ENCODE data around the gene TMEM94. TPM values are rescaled to one million over a fixed set of nuclear protein-coding genes. Genes with fewer than 3 reads are reported as not detected.
A peak's percentile ranks its signal among the peaks of the same experiment; 100 is the strongest.

TMEM94 gene
- total and polyA plus RNA-seq, 2 of the 13 experiments (the other 11 are each of a cell fraction or from before 2014, with no cell fraction given) = 32.6 to 134 TPM

GRCh38 chr17:75515496-75516254, 59.2 kb downstream of the TMEM94 start, which contains the start of gene CASKIN2 (continued):
- TF ChIP-seq ZNF703 (CRISPR knock-in tag; IDR thresholded peaks at IDR 0.05; ENCODE audit: borderline replicate concordance) = peak; percentile 80
- TF ChIP-seq NFATC3 (CRISPR knock-in tag; IDR thresholded peaks at IDR 0.05) = peak; percentile 97
- peak; percentile 85; the same call in 1 of the 2 replicates for TF ChIP-seq ATF7-NPFF (CRISPR knock-in tag; IDR thresholded peaks at IDR 0.05; ENCODE audit: low read depth)
- TF ChIP-seq ZNF282 (IDR thresholded peaks at IDR 0.05; ENCODE audit: partially characterized antibody) = no peak
- TF ChIP-seq MYC (CRISPR knock-in tag; IDR thresholded peaks at IDR 0.05; ENCODE audit: borderline replicate concordance) = peak; percentile 42; the same call in 1 of the 2 replicates
- TF ChIP-seq ZNF343 (CRISPR knock-in tag; IDR thresholded peaks at IDR 0.05) = peak; percentile 98
- no peak; the same call in 1 of the 2 replicates for TF ChIP-seq RFXAP (CRISPR knock-in tag; IDR thresholded peaks at IDR 0.05; ENCODE audit: borderline replicate concordance)
- 0 out of 2 replicates have a peak, but pooled peaks have one; percentile 15 for TF ChIP-seq ZBTB21 (CRISPR knock-in tag; IDR thresholded peaks at IDR 0.05)
- TF ChIP-seq NFRKB (IDR thresholded peaks at IDR 0.05) = no peak
- 0 out of 4 replicates have a peak, but pooled peaks of 1 of the 2 experiments have one; percentile 4 for TF ChIP-seq EP300 (IDR thresholded peaks at IDR 0.05; ENCODE audit: low read depth in 2 of 2, low read length in 2 of 2)
- TF ChIP-seq EP300 (CRISPR knock-in tag; IDR thresholded peaks at IDR 0.05; ENCODE audit: borderline replicate concordance) = no peak; the same call in 1 of the 2 replicates
- peak; percentile 78 for TF ChIP-seq KLF6 (CRISPR knock-in tag; IDR thresholded peaks at IDR 0.05)
- peak; percentile 79; the same call in 1 of the 2 replicates for TF ChIP-seq ZNF737 (CRISPR knock-in tag; IDR thresholded peaks at IDR 0.05; ENCODE audit: borderline replicate concordance)
- TF ChIP-seq ZNF235 (CRISPR knock-in tag; IDR thresholded peaks at IDR 0.05; ENCODE audit: borderline replicate concordance) = peak; percentile 98
- peak; percentile 44; the same call in 1 of the 2 replicates for TF ChIP-seq KAT7 (CRISPR knock-in tag; IDR thresholded peaks at IDR 0.05; ENCODE audit: borderline replicate concordance)
- TF ChIP-seq ZNF775 (CRISPR knock-in tag; IDR thresholded peaks at IDR 0.05; ENCODE audit: borderline replicate concordance) = peak; percentile 80; the same call in 1 of the 2 replicates
- 0 out of 2 replicates have a peak, but pooled peaks have one; percentile 18 for TF ChIP-seq KMT2A (CRISPR knock-in tag; IDR thresholded peaks at IDR 0.05)
- peak; percentile 96 for TF ChIP-seq SRY (CRISPR knock-in tag; IDR thresholded peaks at IDR 0.05)
- TF ChIP-seq CBFB (CRISPR knock-in tag; IDR thresholded peaks at IDR 0.05) = peak; percentile 85; the same call in 1 of the 2 replicates
- peak; percentile 65 for TF ChIP-seq NCOR1 (IDR thresholded peaks at IDR 0.05; ENCODE audit: borderline replicate concordance, low read length)
- 0 out of 2 replicates have a peak, but pooled peaks have one; percentile 88 for TF ChIP-seq NR3C1 (CRISPR knock-in tag; IDR thresholded peaks at IDR 0.05)
- no peak for TF ChIP-seq MBD4 (IDR thresholded peaks at IDR 0.05; ENCODE audit: borderline replicate concordance, low read length)
- peak; percentile 91 for TF ChIP-seq TGIF2 (CRISPR knock-in tag; IDR thresholded peaks at IDR 0.05)
- no peak for TF ChIP-seq SRSF9 (IDR thresholded peaks at IDR 0.05; ENCODE audit: borderline replicate concordance, insufficient read depth, low read depth, low read length, poor library complexity, severe bottlenecking)
- TF ChIP-seq RXRB (CRISPR knock-in tag; IDR thresholded peaks at IDR 0.05; ENCODE audit: borderline replicate concordance) = peak; percentile 81
- no peak for TF ChIP-seq POLR2A (IDR thresholded peaks at IDR 0.05; ENCODE audit: insufficient read depth in 1 of 2, low read depth in 2 of 2, low read length in 2 of 2)
- peak; percentile 99 for TF ChIP-seq ETV6 (CRISPR knock-in tag; conservative IDR thresholded peaks at IDR 0.05)
- TF ChIP-seq MIER3 (CRISPR knock-in tag; IDR thresholded peaks at IDR 0.05; ENCODE audit: borderline replicate concordance) = peak; percentile 38; the same call in 1 of the 2 replicates

All from HepG2 (cell line).